HCT116 (cell line): ENCODE data around the gene GOLPH3L.

Experiments
- EZH2 ChIP-seq: fragments of 200-600 bp; sonication (generic); IDR thresholded peaks from 2 replicates; pipeline ENCODE4 v1.6.1; 2017; ENCODE audit warnings: antibody characterized with exemption, mixed run types
- EZH2phosphoT487 ChIP-seq: fragments of 200-600 bp; IDR thresholded peaks from 2 replicates; pipeline ENCODE4 v1.6.1; 2018; ENCODE audit warnings: antibody characterized with exemption, borderline replicate concordance
- JUND ChIP-seq: IDR thresholded peaks from 2 replicates; pipeline ENCODE4 v1.6.1; 2012
- POLR2A ChIP-seq: IDR thresholded peaks from 2 replicates; pipeline ENCODE4 v1.7.0; 2011; ENCODE audit warnings: borderline replicate concordance; ENCODE audit not compliant: insufficient read depth, insufficient read length; ENCODE audit errors: extremely low read depth
- POLR2AphosphoS5 ChIP-seq: IDR thresholded peaks from 2 replicates; pipeline ENCODE4 v1.6.1; 2011; ENCODE audit warnings: mild to moderate bottlenecking, low read depth, low read length, moderate library complexity
- RAD21 ChIP-seq: IDR thresholded peaks from 2 replicates; pipeline ENCODE4 v1.6.1; 2012; ENCODE audit warnings: low read depth, mild to moderate bottlenecking
- SP1 ChIP-seq: IDR thresholded peaks from 2 replicates; pipeline ENCODE4 v1.6.1; 2012; ENCODE audit warnings: low read depth
- SRF ChIP-seq: IDR thresholded peaks from 2 replicates; pipeline ENCODE4 v1.6.1; 2012; ENCODE audit warnings: low read depth
- TCF7L2 ChIP-seq: IDR thresholded peaks from 2 replicates; pipeline ENCODE4 v1.7.0; 2011; ENCODE audit warnings: borderline replicate concordance, inconsistent platforms; ENCODE audit not compliant: insufficient read depth, insufficient read length; ENCODE audit errors: extremely low read depth
- ZNF274 ChIP-seq: fragments of 200-500 bp; sonication (Bioruptor generic); IDR thresholded peaks from 2 replicates; pipeline ENCODE4 v1.6.1; 2014; ENCODE audit warnings: mild to moderate bottlenecking, low read depth, low read length, inconsistent platforms
- TF ChIP-seq, protein P1 (sequence below), 3 experiments: fragments of 200-600 bp in 1 of 3; sonication (generic) in 1 of 3; IDR thresholded peaks in 2 of 3; conservative IDR thresholded peaks in 1 of 3; 2 replicates each; pipeline ENCODE4 v1.5.1; 2012 to 2017; ENCODE audit warnings: low read depth in 2 of 3, low read length in 2 of 3, antibody characterized with exemption in 1 of 3, borderline replicate concordance in 1 of 3, control low read depth in 1 of 3, mild to moderate bottlenecking in 1 of 3, mixed read lengths in 1 of 3, mixed run types in 1 of 3, moderate library complexity in 1 of 3; ENCODE audit not compliant: insufficient read depth in 1 of 3

DNA sequence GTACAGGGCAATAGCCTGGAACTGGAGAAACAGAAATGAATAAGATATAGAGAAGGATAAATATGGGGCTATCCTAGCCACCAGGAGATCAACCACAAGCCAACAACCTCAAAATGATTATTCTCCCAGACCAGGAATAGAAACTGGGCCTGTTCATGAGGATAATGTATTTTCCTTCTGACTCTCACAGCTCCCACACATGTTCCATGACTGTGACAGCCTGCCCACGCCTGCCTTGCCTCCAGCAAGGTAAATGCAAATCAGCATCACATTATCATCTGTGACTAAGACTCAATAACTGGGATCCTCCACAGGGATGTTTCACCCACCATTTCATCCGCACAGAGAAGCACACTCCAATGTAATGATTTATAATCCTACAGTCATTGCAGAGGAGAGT is 70.8 kb downstream of the GOLPH3L start:
- TF ChIP-seq EZH2: no peak
- no peak for TF ChIP-seq EZH2phosphoT487
- TF ChIP-seq, protein P1, sequence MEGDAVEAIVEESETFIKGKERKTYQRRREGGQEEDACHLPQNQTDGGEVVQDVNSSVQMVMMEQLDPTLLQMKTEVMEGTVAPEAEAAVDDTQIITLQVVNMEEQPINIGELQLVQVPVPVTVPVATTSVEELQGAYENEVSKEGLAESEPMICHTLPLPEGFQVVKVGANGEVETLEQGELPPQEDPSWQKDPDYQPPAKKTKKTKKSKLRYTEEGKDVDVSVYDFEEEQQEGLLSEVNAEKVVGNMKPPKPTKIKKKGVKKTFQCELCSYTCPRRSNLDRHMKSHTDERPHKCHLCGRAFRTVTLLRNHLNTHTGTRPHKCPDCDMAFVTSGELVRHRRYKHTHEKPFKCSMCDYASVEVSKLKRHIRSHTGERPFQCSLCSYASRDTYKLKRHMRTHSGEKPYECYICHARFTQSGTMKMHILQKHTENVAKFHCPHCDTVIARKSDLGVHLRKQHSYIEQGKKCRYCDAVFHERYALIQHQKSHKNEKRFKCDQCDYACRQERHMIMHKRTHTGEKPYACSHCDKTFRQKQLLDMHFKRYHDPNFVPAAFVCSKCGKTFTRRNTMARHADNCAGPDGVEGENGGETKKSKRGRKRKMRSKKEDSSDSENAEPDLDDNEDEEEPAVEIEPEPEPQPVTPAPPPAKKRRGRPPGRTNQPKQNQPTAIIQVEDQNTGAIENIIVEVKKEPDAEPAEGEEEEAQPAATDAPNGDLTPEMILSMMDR (IDR thresholded peaks at IDR 0.05 in 2 of 3, conservative IDR thresholded peaks at IDR 0.05 in 1 of 3; ENCODE audit: borderline replicate concordance in 1 of 3, insufficient read depth in 1 of 3, low read depth in 2 of 3, low read length in 2 of 3): no peak
- no peak for TF ChIP-seq POLR2AphosphoS5
- no peak for TF ChIP-seq POLR2A
- TF ChIP-seq RAD21: no peak
- no peak for TF ChIP-seq ZNF274
- no peak for TF ChIP-seq TCF7L2
- no peak for TF ChIP-seq SRF
- no peak for TF ChIP-seq SP1
- TF ChIP-seq JUND: no peak
